Parathyroid adenoma (tissue), 2 donors: ENCODE results near the gene VSIR.

Experiments used
- H2AFZ ChIP-seq: fragments of 300-600 bp; sonication (generic); one replicate; pipeline ENCODE4 v1.7.0; 2017; ENCODE audit warnings: antibody characterized with exemption, mild to moderate bottlenecking
- H3K27ac ChIP-seq: fragments of 300-600 bp; sonication (generic); one replicate; pipeline ENCODE4 v1.7.0; 2017
- H3K27me3 ChIP-seq: fragments of 300-600 bp; sonication (generic); one replicate; pipeline ENCODE4 v1.7.0; 2017; ENCODE audit warnings: low read length; ENCODE audit not compliant: control insufficient read depth, insufficient read depth
- H3K36me3 ChIP-seq: fragments of 300-600 bp; sonication (generic); one replicate; pipeline ENCODE4 v1.7.0; 2017; ENCODE audit warnings: low read length; ENCODE audit not compliant: control insufficient read depth, insufficient read depth
- H3K4me1 ChIP-seq: fragments of 300-600 bp; sonication (generic); one replicate; pipeline ENCODE4 v1.7.0; 2017; ENCODE audit warnings: control low read depth
- H3K4me2 ChIP-seq: fragments of 300-600 bp; sonication (generic); one replicate; pipeline ENCODE4 v1.7.0; 2017; ENCODE audit warnings: low read length
- H3K4me3 ChIP-seq: fragments of 300-600 bp; sonication (generic); one replicate; pipeline ENCODE4 v1.7.0; 2017; ENCODE audit warnings: low read depth, low read length
- H3K79me2 ChIP-seq: fragments of 300-600 bp; sonication (generic); one replicate; pipeline ENCODE4 v1.7.0; 2017; ENCODE audit warnings: control low read depth
- H3K9ac ChIP-seq: fragments of 300-600 bp; sonication (generic); one replicate; pipeline ENCODE4 v1.7.0; 2017; ENCODE audit warnings: mild to moderate bottlenecking
- H3K9me3 ChIP-seq: fragments of 300-600 bp; sonication (generic); one replicate; pipeline ENCODE4 v1.7.0; 2017; ENCODE audit warnings: low read length; ENCODE audit not compliant: control insufficient read depth
- CTCF ChIP-seq: fragments of 300-600 bp; sonication (generic); IDR thresholded peaks from one replicate; pipeline ENCODE4 v1.7.0; 2017; ENCODE audit warnings: antibody characterized with exemption, mild to moderate bottlenecking
- donor health status: primary hyperparathyroidism.

Gene VSIR

GRCh38 chr10:71790749-71791440, 17.6 kb upstream of the VSIR start:
- Histone ChIP-seq H2AFZ (no peak overlapping the region), H3K27ac (no peak overlapping the region), H3K79me2 (no peaks in the 10 kb centered on the region), H3K36me3 (no peaks in the 10 kb centered on the region), H3K27me3 (no peaks in the 10 kb centered on the region), H3K4me3 (no peak overlapping the region), H3K9ac (no peak overlapping the region), H3K4me2 (no peak overlapping the region), H3K9me3 (no peaks in the 10 kb centered on the region), H3K4me1 (no peaks in the 10 kb centered on the region)
- TF ChIP-seq CTCF = no peak

GRCh38 chr10:71789871-71790270, 16.6 kb upstream of the VSIR start:
- no peak for TF ChIP-seq CTCF
- no peaks in the 10 kb centered on the region for H3K4me1 ChIP-seq
- H2AFZ ChIP-seq = no peak overlapping the region
- no peak overlapping the region for H3K9ac ChIP-seq
- H3K36me3 ChIP-seq = no peaks in the 10 kb centered on the region
- no peaks in the 10 kb centered on the region for H3K9me3 ChIP-seq
- H3K27me3 ChIP-seq = no peaks in the 10 kb centered on the region
- no peaks in the 10 kb centered on the region for H3K79me2 ChIP-seq
- H3K4me2 ChIP-seq = no peak overlapping the region
- no peak overlapping the region for H3K27ac ChIP-seq
- no peak overlapping the region for H3K4me3 ChIP-seq

DNA sequence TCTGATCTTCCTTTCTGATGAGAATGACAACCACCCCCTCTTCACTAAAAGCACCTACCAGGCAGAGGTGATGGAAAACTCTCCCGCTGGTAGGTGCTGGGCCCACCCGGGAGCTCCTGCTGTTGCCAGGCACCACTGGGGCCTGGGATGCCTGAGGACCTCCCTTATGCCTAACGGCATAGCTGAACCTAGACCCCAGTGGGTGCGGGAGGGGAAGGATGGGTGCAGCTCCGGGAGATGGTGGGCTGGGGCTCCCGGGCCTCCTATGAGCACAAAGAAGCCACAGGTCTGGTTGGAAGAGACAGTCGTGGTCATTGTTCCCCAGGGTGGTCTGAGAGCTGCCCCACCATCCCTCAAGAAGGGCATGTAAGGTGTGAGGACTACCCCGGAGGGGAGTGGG, 15.6 kb upstream of the VSIR start:
- H3K4me1 ChIP-seq = no peaks in the 10 kb centered on the region
- H3K36me3 ChIP-seq = no peaks in the 10 kb centered on the region
- no peaks in the 10 kb centered on the region for H3K79me2 ChIP-seq
- H3K9me3 ChIP-seq = no peaks in the 10 kb centered on the region
- no peak overlapping the region for H3K9ac ChIP-seq
- H3K4me3 ChIP-seq = no peak overlapping the region
- H3K4me2 ChIP-seq = no peak overlapping the region
- no peak for TF ChIP-seq CTCF
- no peak overlapping the region for H3K27ac ChIP-seq
- no peaks in the 10 kb centered on the region for H3K27me3 ChIP-seq
- no peak overlapping the region for H2AFZ ChIP-seq

- Histone ChIP-seq H3K9me3 (no peaks in the 10 kb centered on the region), H3K36me3 (no peaks in the 10 kb centered on the region), H3K9ac (no peak overlapping the region), H2AFZ (no peak overlapping the region), H3K4me2 (no peak overlapping the region), H3K4me3 (no peak overlapping the region), H3K27ac (no peak overlapping the region), H3K79me2 (no peaks in the 10 kb centered on the region), H3K4me1 (no peaks in the 10 kb centered on the region), H3K27me3 (no peaks in the 10 kb centered on the region)
- no peak for TF ChIP-seq CTCF
These were observed 11.5 kb upstream of the VSIR start for GRCh38 chr10:71784679-71785272.
